ENCODE data around the gene PIAS1.

Gene PIAS1

DNA sequence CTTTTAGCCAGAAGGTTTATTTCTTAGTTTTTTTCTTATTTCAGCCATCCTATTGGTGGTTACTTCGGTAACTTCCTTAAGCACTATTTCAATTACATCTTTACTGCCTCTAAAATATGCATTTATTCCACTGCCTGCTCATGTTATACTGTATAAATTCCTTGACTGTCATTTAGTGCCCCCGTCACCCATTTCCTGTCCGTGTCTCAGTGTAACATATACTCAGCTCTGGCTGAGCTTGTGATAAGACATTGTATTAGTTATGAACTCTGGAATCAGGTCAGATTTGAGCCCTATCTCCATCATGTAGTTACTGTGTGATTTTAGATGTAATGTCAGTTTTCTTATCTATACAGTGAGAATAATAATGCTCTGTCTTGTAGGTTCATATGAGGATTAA lies 24.2 kb downstream of the PIAS1 start:
- TF ChIP-seq, protein P1, sequence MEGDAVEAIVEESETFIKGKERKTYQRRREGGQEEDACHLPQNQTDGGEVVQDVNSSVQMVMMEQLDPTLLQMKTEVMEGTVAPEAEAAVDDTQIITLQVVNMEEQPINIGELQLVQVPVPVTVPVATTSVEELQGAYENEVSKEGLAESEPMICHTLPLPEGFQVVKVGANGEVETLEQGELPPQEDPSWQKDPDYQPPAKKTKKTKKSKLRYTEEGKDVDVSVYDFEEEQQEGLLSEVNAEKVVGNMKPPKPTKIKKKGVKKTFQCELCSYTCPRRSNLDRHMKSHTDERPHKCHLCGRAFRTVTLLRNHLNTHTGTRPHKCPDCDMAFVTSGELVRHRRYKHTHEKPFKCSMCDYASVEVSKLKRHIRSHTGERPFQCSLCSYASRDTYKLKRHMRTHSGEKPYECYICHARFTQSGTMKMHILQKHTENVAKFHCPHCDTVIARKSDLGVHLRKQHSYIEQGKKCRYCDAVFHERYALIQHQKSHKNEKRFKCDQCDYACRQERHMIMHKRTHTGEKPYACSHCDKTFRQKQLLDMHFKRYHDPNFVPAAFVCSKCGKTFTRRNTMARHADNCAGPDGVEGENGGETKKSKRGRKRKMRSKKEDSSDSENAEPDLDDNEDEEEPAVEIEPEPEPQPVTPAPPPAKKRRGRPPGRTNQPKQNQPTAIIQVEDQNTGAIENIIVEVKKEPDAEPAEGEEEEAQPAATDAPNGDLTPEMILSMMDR (IDR thresholded peaks at IDR 0.05) = no peak

DNA sequence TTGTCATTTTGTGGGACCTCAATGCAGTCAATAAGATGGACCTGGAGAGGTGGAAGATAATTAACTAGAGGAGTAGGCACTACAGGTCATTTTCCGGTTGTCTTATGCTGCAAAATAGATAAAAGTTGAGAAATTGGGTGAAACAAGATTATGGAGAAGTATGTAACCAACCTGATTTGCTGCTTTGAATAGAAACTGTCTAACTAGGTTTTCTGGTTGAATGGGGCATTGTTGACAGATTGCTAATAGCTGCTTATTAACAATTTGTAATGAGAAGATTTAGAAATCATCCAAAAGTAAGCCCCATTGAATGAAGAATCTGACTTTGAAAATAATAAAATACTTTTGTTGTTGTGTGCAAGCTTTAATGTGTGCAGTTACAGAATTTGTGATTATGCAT lies 26.2 kb downstream of the PIAS1 start:
- TF ChIP-seq, protein P1 (IDR thresholded peaks at IDR 0.05) = no peak

DNA sequence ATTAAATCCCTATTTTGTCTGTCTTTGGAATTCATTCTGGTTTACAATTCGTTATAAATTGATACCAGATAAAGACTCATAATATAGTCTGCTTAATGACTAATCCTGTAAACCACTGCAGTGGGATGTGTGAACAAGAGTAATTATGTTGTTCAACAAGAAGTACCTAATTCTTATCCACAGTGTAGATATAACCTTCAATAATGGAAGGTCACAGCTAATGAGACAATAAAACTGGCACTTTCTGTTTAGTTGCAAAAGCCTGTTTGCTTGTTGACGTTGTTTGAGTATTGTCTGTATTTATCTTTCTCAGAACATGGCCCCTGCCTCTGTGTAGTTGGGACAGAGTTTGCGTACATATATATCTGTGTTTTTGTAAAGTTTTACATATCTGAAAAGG lies 26.7 kb downstream of the PIAS1 start:
- TF ChIP-seq, protein P1 (IDR thresholded peaks at IDR 0.05) = no peak

DNA sequence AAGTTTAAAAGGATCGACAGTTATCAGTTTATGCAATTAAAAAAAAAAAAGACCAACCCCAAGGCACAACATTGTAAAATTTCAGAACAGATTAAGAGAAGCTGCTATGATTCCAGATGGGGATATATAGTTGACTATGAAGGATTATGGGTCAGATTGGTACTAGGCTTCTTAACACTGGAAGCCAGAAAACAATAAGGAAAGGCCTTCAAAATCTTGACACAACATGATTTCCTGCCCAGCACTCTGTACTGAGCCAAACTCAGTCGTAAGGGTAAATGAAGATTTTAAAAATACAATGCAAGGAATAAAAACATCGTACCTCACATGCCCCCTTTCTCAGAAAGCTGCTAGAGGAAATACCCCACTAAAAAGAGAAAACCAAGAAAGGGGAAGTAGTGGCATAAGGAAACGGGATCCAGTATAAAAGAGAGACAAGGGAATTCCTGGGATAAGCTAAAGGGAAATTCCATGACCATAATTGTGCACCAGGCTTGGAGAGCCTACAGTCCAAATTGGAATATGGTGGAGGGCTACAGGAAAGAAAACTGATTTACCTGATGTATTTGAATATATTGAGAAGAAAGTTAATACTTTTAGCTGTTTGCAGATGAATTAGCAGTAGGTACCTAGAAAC lies 27.9 kb downstream of the PIAS1 start:
- TF ChIP-seq, protein P1 (IDR thresholded peaks at IDR 0.05) = no peak

DNA sequence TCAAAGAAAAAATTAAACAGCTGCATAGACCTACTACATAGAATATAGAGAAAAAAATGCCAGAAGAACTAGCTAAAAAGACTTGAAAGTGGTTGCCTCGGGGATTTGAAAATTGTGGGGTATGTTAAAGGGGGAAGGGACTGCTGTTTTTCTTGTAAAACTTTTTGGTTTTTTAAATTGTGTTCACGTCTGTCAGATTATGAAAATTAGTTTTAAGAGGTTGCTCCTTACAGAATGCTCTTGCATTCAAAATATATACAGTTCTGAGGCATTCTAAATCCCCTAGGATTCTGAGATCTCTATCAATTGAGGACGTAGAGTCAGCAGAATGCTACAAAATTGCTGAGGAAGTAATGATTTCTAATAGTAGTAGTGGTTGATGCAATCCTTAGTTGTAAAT lies 28.6 kb downstream of the PIAS1 start:
- TF ChIP-seq, protein P1 (IDR thresholded peaks at IDR 0.05) = no peak

DNA sequence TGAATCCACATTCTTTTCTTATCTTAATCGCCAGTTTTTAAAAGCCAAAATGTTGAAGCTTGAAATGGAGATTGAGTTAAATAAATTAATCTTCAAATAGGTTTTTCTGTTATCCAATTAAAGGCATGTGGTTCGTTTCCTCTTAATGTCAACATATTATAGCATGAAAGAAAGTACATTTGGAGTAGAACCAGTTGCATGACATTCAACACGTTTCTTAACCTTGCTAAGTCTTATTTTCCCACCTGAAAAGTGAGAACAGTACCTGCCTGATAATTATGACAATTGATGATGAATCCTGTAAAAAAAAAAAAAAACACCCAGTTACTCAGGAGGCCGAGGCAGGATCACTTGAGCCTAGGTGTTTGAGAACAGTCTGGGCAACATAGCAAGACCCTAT lies 29.3 kb downstream of the PIAS1 start:
- TF ChIP-seq, protein P1 (IDR thresholded peaks at IDR 0.05) = no peak

DNA sequence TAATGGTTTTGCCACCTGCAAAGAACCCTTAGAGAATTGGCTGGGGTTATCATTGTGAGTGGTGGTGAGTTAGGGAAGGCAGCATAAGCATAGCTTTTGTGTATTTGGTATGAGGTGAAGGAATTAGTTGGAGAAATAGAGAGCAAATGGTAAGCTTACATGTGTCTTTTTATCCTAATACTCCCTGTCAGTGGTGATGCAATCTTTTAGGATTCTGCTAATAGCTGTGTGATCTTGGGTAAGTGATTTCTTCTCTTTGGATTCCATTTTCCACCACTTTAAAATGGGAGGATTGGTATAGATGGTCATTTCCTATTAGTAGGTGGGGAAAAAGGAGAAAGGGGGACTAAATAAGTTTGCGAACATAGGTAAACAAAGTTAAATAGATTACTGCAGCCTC lies 30.9 kb downstream of the PIAS1 start:
- TF ChIP-seq, protein P1 (IDR thresholded peaks at IDR 0.05) = no peak

DNA sequence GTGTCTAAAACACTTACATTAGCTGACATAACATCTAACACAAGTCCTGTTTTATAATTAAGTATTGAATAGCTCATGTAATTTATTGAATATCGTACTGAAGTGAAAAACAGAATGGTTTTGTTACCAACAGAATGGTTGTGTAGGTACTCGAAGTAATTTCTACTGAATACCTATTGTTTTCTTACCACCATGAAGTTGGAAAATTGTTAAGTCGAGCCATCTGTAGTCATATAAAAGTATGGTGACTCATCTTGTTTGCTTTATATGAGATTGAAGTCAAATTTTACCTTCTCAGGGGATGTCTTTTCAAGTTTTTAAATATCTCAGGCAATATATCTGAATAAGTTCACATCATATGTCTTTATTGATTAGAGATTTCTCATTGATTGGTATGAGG lies 37.6 kb downstream of the PIAS1 start:
- TF ChIP-seq, protein P1 (IDR thresholded peaks at IDR 0.05) = no peak
